RWPE1 (cell line): ENCODE data around the gene CRYL1.

Source experiments
- CTCF ChIA-PET: fragments of 350-600 bp; sonication (Branson Sonifier 250); formaldehyde crosslinking; extraction: SDS; loops from one replicate; lab custom pipeline; 2021; lab: Yijun Ruan, JAX
- POLR2A ChIA-PET: fragments of 400-600 bp; formaldehyde crosslinking; extraction: SDS; loops from one replicate; lab custom pipeline; 2020; ENCODE audit warnings: antibody characterized with exemption; ENCODE audit not compliant: low non-redundant PET; lab: Yijun Ruan, JAX
- DNase-seq: peaks from one replicate; pipeline ENCODE4 v3.0.0; 2012; ENCODE audit warnings: low spot score
- H3K27ac ChIP-seq: fragments of 450-650 bp; 2 replicates; pipeline ENCODE4 v1.5.1; 2017
- TF ChIP-seq, protein P1 (sequence below): fragments of 450-650 bp; conservative IDR thresholded peaks from 2 replicates; pipeline ENCODE4 v1.5.1; 2017; ENCODE audit warnings: low read depth, mild to moderate bottlenecking

CRYL1 gene

DNA sequence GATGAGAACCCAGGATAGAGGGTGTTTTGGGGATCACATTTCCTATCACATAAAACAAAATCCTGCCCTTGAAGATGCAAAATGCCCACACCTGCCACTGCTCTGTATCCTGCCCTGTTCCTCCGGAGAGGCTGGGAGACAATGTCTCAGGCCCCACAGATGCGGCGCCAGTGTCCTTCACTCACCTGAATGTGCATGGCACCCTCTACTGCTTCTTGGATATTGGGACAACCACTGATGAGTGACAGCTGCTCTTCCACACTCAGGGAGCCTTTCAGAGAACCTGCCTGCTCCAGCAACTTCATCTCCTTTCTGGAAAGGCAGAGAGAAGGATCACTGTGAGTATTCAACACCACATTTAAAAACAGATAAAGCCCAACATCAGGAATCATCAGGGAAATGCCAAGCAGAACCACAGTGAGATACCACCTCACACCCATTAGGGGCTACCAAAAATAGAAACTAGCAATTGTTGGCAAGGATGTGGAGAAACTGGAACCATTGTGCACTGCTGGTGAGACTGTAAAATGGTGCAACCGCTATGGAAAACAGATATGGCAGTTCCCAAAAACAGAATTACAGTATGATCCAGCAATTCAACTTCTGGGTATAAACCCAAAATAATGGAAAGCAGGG, 36.4 kb downstream of the CRYL1 start:
- TF ChIP-seq, protein P1, sequence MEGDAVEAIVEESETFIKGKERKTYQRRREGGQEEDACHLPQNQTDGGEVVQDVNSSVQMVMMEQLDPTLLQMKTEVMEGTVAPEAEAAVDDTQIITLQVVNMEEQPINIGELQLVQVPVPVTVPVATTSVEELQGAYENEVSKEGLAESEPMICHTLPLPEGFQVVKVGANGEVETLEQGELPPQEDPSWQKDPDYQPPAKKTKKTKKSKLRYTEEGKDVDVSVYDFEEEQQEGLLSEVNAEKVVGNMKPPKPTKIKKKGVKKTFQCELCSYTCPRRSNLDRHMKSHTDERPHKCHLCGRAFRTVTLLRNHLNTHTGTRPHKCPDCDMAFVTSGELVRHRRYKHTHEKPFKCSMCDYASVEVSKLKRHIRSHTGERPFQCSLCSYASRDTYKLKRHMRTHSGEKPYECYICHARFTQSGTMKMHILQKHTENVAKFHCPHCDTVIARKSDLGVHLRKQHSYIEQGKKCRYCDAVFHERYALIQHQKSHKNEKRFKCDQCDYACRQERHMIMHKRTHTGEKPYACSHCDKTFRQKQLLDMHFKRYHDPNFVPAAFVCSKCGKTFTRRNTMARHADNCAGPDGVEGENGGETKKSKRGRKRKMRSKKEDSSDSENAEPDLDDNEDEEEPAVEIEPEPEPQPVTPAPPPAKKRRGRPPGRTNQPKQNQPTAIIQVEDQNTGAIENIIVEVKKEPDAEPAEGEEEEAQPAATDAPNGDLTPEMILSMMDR: no peak
- H3K27ac ChIP-seq: no peak overlapping the region
- peak; percentile 41 for DNase-seq
- POLR2A ChIA-PET: no interaction called here
- CTCF ChIA-PET: interaction anchor here (0.6 to 1.4 kb wide), 3 partner anchors 247 to 293 kb away, joined by 3 read pairs; no protein-coding TSS in a partner anchor

DNA sequence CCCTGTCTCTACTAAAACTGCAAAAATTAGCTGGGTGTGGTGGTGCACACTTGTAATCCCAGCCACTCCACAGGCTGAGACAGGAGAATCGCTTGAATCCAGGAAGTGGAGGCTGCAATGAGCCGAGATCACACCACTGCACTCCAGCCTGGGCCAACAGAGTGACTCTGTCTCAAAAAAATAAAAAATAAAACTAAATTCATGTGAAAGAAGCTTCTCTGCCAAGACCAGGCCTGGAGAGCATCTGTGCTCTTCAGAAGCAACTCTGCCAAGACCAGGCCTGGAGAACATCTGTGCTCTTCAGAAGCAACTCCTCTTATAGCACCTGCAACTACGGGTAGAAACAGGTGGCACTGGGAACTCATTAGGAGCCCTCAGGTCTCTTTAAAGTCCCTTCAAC, 37.7 kb downstream of the CRYL1 start:
- TF ChIP-seq, protein P1: no peak
- ChIA-PET CTCF (interaction anchor here (0.6 to 1.4 kb wide), 4 partner anchors 292 to 438 kb away, joined by 3 read pairs; no protein-coding TSS in a partner anchor), POLR2A (no interaction called here)
- peak overlapping the region; percentile 7; the same call in 1 of the 2 replicates for H3K27ac ChIP-seq
- DNase-seq: no peak

DNA sequence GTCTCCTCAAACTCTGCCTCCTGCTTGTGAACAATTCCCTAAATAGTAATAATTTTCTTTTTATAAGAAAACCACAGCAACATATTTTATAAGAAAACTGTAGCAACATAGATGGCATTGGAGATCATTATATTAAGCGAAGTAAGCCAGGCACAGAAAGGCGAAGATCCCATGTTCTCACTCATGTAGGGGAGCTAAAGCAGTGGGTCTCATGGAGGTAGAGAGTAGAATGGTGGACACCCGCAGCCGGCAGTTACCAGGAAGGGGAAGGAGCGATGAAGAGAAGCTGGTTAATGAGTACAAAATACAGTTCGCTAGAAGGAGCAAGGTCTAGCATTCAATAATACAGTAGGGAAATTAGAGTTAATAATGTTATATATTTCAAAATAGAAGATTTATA, 42.9 kb downstream of the CRYL1 start:
- DNase-seq: no peak
- CTCF ChIA-PET: interaction anchor here (0.6 kb wide), 1 partner anchor 268 kb away, joined by 5 read pairs; no protein-coding TSS in a partner anchor
- TF ChIP-seq, protein P1: no peak
- H3K27ac ChIP-seq: no peak overlapping the region
- POLR2A ChIA-PET: no interaction called here

DNA sequence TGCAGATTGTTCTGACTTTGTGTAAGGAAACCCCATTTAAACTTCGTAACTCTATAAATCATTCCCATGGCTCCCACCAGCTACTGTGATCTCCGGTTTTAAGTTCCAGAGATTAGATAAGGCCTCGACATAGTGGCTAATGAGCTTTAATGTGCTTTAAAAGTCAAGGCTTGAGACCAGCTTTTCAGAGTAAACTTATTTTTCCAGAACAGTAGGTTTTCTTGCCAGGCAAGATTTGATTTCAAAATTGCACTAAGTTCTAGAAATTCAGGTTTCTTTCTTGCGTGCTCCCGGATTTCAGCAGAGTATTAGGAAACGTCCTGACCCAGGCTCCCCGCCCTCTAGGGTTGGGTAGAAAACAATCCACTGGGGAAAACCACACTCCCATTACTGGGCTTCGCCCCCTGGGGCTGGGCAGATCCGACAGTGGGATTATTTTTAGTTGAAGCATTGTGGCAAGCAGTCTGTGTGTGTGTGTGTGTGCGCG, 43.3 kb downstream of the CRYL1 start:
- TF ChIP-seq, protein P1: no peak
- DNase-seq: no peak
- POLR2A ChIA-PET: no interaction called here
- no peak overlapping the region for H3K27ac ChIP-seq
- CTCF ChIA-PET: interaction anchor here (0.6 kb wide), 1 partner anchor 268 kb away, joined by 5 read pairs; no protein-coding TSS in a partner anchor

DNA sequence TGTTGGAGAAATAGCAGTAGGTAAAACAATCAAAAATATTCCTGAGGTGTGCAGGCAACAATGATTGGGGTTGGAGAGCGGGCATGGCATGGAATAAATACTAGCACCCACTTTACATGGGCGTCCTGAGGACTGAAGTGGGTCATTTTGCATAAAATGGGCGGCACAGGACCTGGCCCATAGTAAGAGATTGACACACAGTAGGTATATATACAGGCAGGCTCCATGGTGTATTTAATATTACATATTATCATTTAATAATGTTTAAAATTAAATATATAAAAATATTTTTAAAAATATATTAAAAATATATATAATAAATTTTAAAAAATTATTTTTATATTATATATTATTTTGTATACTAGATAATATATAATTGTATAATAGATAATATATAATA, 48.3 kb downstream of the CRYL1 start:
- ChIA-PET POLR2A (no interaction called here), CTCF (no interaction called here)
- H3K27ac ChIP-seq: no peak overlapping the region
- no peak for DNase-seq
- TF ChIP-seq, protein P1: no peak

DNA sequence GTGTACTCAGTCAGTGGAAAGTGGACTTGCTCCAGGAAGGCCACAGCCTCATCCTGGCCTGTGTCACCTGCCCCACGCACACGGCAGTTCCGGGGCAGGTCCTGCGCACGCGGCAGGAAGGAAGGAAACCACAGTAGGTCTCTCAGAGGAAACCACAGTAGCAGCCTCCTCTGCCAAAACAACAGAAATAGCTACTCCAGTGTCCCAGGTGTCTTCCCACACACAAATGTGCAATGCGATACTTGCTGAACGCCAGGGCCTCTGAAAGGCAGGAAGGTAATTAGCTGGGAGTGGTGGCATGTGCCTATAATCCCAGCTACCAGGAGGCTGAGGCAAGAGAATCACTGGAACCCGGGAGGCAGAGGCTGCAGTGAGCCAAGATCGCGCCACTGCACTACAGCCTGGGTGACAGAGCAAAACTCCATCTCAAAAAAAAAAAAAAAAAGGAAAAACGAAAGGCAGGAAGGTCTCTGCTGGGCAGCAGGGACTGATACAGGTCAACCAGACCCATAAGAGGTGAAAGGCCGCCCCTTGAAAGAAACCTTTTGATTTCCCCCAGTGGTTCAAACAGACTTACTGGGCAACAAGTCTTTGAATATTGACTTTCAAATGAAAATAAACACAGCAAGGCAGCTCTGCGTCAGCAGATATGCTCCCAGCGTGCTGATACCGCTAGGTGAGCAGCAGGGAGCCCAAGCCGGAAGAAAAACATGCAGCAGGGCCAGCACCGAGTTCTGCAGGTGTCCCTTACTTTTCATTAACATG, 49.5 kb downstream of the CRYL1 start:
- POLR2A ChIA-PET: no interaction called here
- CTCF ChIA-PET: no interaction called here
- no peak for DNase-seq
- TF ChIP-seq, protein P1: no peak
- peak overlapping the region; percentile 30; the same call in 1 of the 2 replicates for H3K27ac ChIP-seq
